K562 (cell line): ENCODE data around the gene TPPP. TPM values are rescaled to one million over a fixed set of nuclear protein-coding genes. Genes with fewer than 3 reads are reported as not detected.

ENCODE experiments used
- BACH1 ChIP-seq: fragments of 200-800 bp; sonication (Bioruptor generic); IDR thresholded peaks from 2 replicates; pipeline ENCODE4 v1.6.1; 2016; ENCODE audit warnings: missing genetic modification characterization, missing compliant biosample characterization
- BCOR ChIP-seq: fragments of 450-650 bp; IDR thresholded peaks from 2 replicates; pipeline ENCODE4 v1.6.1; 2016
- ETV5 ChIP-seq: sonication (generic); formaldehyde crosslinking; IDR thresholded peaks from 2 replicates; pipeline ENCODE4 v1.4.0; 2020; ENCODE audit warnings: low read depth, mild to moderate bottlenecking, missing genetic modification reagents
- FOXA3 ChIP-seq, 2 experiments: fragments of 450-650 bp in 1 of 2; sonication (generic) in 1 of 2; formaldehyde crosslinking; IDR thresholded peaks in 1 of 2; conservative IDR thresholded peaks in 1 of 2; 2 replicates each; pipeline versions ENCODE4 v1.4.0 to v1.8.0; 2020 to 2022; ENCODE audit warnings: mild to moderate bottlenecking in 2 of 2, missing genetic modification reagents in 1 of 2
- GTF2A2 ChIP-seq: IDR thresholded peaks from 2 replicates; pipeline ENCODE4 v1.6.1; 2016; ENCODE audit warnings: mild to moderate bottlenecking, missing genetic modification characterization, missing compliant biosample characterization
- HNRNPLL ChIP-seq: fragments of 200-400 bp; formaldehyde crosslinking; IDR thresholded peaks from 2 replicates; pipeline ENCODE4 v1.6.1; 2017; ENCODE audit warnings: low read length, low read depth, mild to moderate bottlenecking; ENCODE audit not compliant: poor library complexity, severe bottlenecking
- L3MBTL2 ChIP-seq: fragments of 450-650 bp; IDR thresholded peaks from 2 replicates; pipeline ENCODE4 v1.6.1; 2016; ENCODE audit warnings: mild to moderate bottlenecking, moderate library complexity
- NCOA1 ChIP-seq: fragments of 450-650 bp; IDR thresholded peaks from 2 replicates; pipeline ENCODE4 v1.6.1; 2016; ENCODE audit warnings: low read depth
- NONO ChIP-seq, 2 experiments: fragments of 200-400 bp in 1 of 2; fragments of 450-650 bp in 1 of 2; formaldehyde crosslinking in 1 of 2; IDR thresholded peaks; 2 replicates each; pipeline ENCODE4 v1.6.1; 2017; ENCODE audit warnings: low read depth in 2 of 2, mild to moderate bottlenecking in 2 of 2, moderate library complexity in 2 of 2, low read length in 1 of 2
- NUFIP1 ChIP-seq: fragments of 450-650 bp; IDR thresholded peaks from 2 replicates; pipeline ENCODE4 v1.6.1; 2018; ENCODE audit not compliant: partially characterized antibody
- PYGO2 ChIP-seq: fragments of 450-650 bp; IDR thresholded peaks from 2 replicates; pipeline ENCODE4 v1.6.1; 2016; ENCODE audit warnings: mild to moderate bottlenecking, missing genetic modification characterization, moderate library complexity, missing compliant biosample characterization
- RFX5 ChIP-seq: IDR thresholded peaks from 2 replicates; pipeline ENCODE4 v1.6.1; 2011; ENCODE audit warnings: low read depth, mild to moderate bottlenecking, improper control_type of control experiment, low read length
- SIX5 ChIP-seq, 2 experiments: IDR thresholded peaks; 2 replicates each; pipeline ENCODE4 v1.6.1; 2011; ENCODE audit warnings: low read length in 2 of 2, borderline replicate concordance in 1 of 2, low read depth in 1 of 2, mild to moderate bottlenecking in 1 of 2, moderate library complexity in 1 of 2; ENCODE audit not compliant: insufficient read depth in 1 of 2
- TRIM28 ChIP-seq: fragments of 450-650 bp; IDR thresholded peaks from 2 replicates; pipeline ENCODE4 v1.6.1; 2017
- XRCC5 ChIP-seq: fragments of 200-400 bp; formaldehyde crosslinking; IDR thresholded peaks from 2 replicates; pipeline ENCODE4 v1.6.1; 2017; ENCODE audit warnings: low read depth, mild to moderate bottlenecking, low read length
- YBX1 ChIP-seq: fragments of 450-650 bp; IDR thresholded peaks from 2 replicates; pipeline ENCODE4 v1.7.1; 2016; ENCODE audit warnings: mild to moderate bottlenecking
- ZFP30 ChIP-seq: fragments of 250-450 bp; sonication (Bioruptor Pico); IDR thresholded peaks from 2 replicates; pipeline ENCODE4 v1.8.0; 2022; ENCODE audit warnings: moderate library complexity, mild to moderate bottlenecking, inconsistent platforms, borderline replicate concordance
- ZNF175 ChIP-seq: fragments of 200-800 bp; sonication (Bioruptor generic); IDR thresholded peaks from 2 replicates; pipeline ENCODE4 v1.6.1; 2016; ENCODE audit warnings: low read depth, mild to moderate bottlenecking, missing genetic modification characterization, missing compliant biosample characterization
- ZNF184 ChIP-seq: sonication (generic); formaldehyde crosslinking; IDR thresholded peaks from 2 replicates; pipeline ENCODE4 v1.5.0; 2020; ENCODE audit warnings: missing genetic modification reagents
- ZNF212 ChIP-seq: fragments of 450-650 bp; formaldehyde crosslinking; IDR thresholded peaks from 2 replicates; pipeline ENCODE4 v1.4.0; 2020; ENCODE audit warnings: mild to moderate bottlenecking
- ZNF311 ChIP-seq: fragments of 250-450 bp; sonication (Bioruptor Pico); IDR thresholded peaks from 2 replicates; pipeline ENCODE4 v1.4.0; 2020; ENCODE audit warnings: mild to moderate bottlenecking, moderate library complexity
- ZNF316 ChIP-seq: fragments of 450-650 bp; IDR thresholded peaks from 2 replicates; pipeline ENCODE4 v1.6.1; 2016
- ZNF431 ChIP-seq: sonication (generic); formaldehyde crosslinking; IDR thresholded peaks from 2 replicates; pipeline ENCODE4 v1.8.0; 2022; ENCODE audit warnings: mild to moderate bottlenecking, missing genetic modification reagents
- ZNF584 ChIP-seq: fragments of 200-800 bp; sonication (Bioruptor generic); IDR thresholded peaks from 2 replicates; pipeline ENCODE4 v1.6.1; 2016; ENCODE audit warnings: low read depth, mild to moderate bottlenecking, missing genetic modification characterization, missing compliant biosample characterization
- polyA plus RNA-seq, 8 experiments: library from polyadenylated mRNA; depleted of rRNA in 4 of 8; stranded (reverse) in 5 of 8; unstranded in 3 of 8; fragments of >200 nt; fragmentation: Nextera tagmentation in 2 of 8; fragmentation: Illumina TruSeq in 1 of 8; extraction: Ambion mirVana in 2 of 8; extraction: Trizol in 1 of 8; gene quantifications; 2 replicates each; pipeline versions ENCODE4 v1.2.1 to v1.2.3, GENCODE V29; 2011 to 2014; ENCODE audit warnings: inconsistent platforms in 1 of 8, missing spikeins in 1 of 8
- total RNA-seq, 7 experiments: library from RNA; depleted of rRNA in 6 of 7; stranded (reverse); fragments of >200 nt in 6 of 7; fragmentation: Illumina TruSeq in 2 of 7; extraction: Trizol in 2 of 7; gene quantifications; 2 replicates each; pipeline versions ENCODE4 v1.2.1 to v1.2.3, GENCODE V29; 2011 to 2021; ENCODE audit warnings: low replicate concordance in 1 of 7
- TF ChIP-seq, protein P1 (sequence below): sonication (generic); formaldehyde crosslinking; IDR thresholded peaks from 2 replicates; pipeline ENCODE4 v1.9.0; 2022; ENCODE audit warnings: mild to moderate bottlenecking, missing genetic modification reagents
- TF ChIP-seq, protein P2 (sequence below): fragments of 250-450 bp; sonication (Bioruptor Pico); IDR thresholded peaks from 2 replicates; pipeline ENCODE4 v1.8.0; 2022; ENCODE audit warnings: inconsistent platforms
- TF ChIP-seq, protein P3 (sequence below): fragments of 450-650 bp; formaldehyde crosslinking; IDR thresholded peaks from 2 replicates; pipeline ENCODE4 v1.4.0; 2022; ENCODE audit warnings: missing genetic modification characterization

Gene TPPP
- total and polyA plus RNA-seq, 9 of the 15 experiments (the other 6 are each of a cell fraction or from before 2014, with no cell fraction given): 0.01 to 0.07 (median 0.03) TPM; not detected in 6

DNA sequence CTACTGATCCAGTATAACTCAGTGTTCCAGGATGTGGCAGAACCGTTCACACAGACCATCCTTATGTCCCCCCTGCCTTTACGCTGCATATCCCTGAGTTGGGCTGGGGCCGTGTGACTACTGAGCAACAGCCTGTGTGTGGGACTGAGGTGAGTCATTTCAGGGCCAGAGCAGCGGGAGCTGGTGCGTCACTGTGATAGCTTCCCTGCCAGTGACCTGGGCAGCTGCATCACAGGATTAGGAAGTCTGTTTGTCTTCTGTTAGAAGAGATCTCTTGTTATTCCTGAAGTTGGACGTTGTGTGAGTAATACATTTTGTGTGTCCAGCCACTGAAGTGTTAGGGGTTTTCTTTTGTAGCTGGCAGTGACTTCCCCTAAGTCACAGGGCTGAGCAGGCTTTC lies 35.6 kb downstream of the TPPP start (continued):
- TF ChIP-seq RFX5 (no peak), NCOA1 (peak; percentile 74; the same call in 1 of the 2 replicates), ZNF184 (no peak), ZNF584 (0 out of 2 replicates have a peak, but pooled peaks have one; percentile 62), YBX1 (no peak), ZNF311 (CRISPR knock-in tag) (no peak), HNRNPLL (no peak), ETV5 (CRISPR knock-in tag) (peak; percentile 86), ZNF431 (no peak), L3MBTL2 (no peak), ZNF212 (CRISPR knock-in tag) (no peak), PYGO2 (tag) (no peak), ZNF316 (no peak), SIX5 (IDR thresholded peaks at IDR 0.05; ENCODE audit: borderline replicate concordance in 1 of 2, insufficient read depth in 1 of 2, low read depth in 1 of 2, low read length in 2 of 2) (no peak), FOXA3 (CRISPR knock-in tag; conservative IDR thresholded peaks at IDR 0.05 in 1 of 2, IDR thresholded peaks at IDR 0.05 in 1 of 2) (no peak), TRIM28 (no peak), ZFP30 (CRISPR knock-in tag) (no peak), BCOR (peak; percentile 14; the same call in 1 of the 2 replicates), XRCC5 (0 out of 2 replicates have a peak, but pooled peaks have one; percentile 65), NONO (IDR thresholded peaks at IDR 0.05; ENCODE audit: low read depth in 2 of 2, low read length in 1 of 2) (no peak), BACH1 (tag) (no peak), ZNF175 (0 out of 2 replicates have a peak, but pooled peaks have one; percentile 31), NUFIP1 (no peak), GTF2A2 (no peak)
- TF ChIP-seq, protein P1, sequence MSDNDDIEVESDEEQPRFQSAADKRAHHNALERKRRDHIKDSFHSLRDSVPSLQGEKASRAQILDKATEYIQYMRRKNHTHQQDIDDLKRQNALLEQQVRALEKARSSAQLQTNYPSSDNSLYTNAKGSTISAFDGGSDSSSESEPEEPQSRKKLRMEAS (CRISPR knock-in tag): peak; percentile 74
- TF ChIP-seq, protein P2, sequence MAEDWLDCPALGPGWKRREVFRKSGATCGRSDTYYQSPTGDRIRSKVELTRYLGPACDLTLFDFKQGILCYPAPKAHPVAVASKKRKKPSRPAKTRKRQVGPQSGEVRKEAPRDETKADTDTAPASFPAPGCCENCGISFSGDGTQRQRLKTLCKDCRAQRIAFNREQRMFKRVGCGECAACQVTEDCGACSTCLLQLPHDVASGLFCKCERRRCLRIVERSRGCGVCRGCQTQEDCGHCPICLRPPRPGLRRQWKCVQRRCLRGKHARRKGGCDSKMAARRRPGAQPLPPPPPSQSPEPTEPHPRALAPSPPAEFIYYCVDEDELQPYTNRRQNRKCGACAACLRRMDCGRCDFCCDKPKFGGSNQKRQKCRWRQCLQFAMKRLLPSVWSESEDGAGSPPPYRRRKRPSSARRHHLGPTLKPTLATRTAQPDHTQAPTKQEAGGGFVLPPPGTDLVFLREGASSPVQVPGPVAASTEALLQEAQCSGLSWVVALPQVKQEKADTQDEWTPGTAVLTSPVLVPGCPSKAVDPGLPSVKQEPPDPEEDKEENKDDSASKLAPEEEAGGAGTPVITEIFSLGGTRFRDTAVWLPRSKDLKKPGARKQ (CRISPR knock-in tag): no peak
- TF ChIP-seq, protein P3, sequence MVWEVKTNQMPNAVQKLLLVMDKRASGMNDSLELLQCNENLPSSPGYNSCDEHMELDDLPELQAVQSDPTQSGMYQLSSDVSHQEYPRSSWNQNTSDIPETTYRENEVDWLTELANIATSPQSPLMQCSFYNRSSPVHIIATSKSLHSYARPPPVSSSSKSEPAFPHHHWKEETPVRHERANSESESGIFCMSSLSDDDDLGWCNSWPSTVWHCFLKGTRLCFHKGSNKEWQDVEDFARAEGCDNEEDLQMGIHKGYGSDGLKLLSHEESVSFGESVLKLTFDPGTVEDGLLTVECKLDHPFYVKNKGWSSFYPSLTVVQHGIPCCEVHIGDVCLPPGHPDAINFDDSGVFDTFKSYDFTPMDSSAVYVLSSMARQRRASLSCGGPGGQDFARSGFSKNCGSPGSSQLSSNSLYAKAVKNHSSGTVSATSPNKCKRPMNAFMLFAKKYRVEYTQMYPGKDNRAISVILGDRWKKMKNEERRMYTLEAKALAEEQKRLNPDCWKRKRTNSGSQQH (CRISPR knock-in tag): no peak
